MCF 10A (cell line): ENCODE results near the gene CEPT1. TPM values are rescaled to one million over a fixed set of nuclear protein-coding genes. Genes with fewer than 3 reads are reported as not detected.
A peak's percentile ranks its signal among the peaks of the same experiment; 100 is the strongest.

Source experiments
- BruUV-seq: library from RNA; stranded (reverse); fragments of 400-500 nt; replicated peaks from 2 replicates; lab custom pipeline; 2021; lab: Mats Ljungman, UMichigan
- CTCF ChIA-PET: fragments of 300-600 bp; sonication (Branson Sonifier 250); formaldehyde crosslinking; extraction: SDS; loops from one replicate; lab custom pipeline; 2021; ENCODE audit warnings: antibody characterized with exemption, inconsistent platforms; lab: Yijun Ruan, JAX
- POLR2A ChIA-PET: fragments of 300-600, 350-650 bp; sonication (Branson Sonifier 250); formaldehyde crosslinking; extraction: SDS; loops from one replicate; lab custom pipeline; 2020; ENCODE audit warnings: antibody characterized with exemption, inconsistent platforms; lab: Yijun Ruan, JAX
- DNase-seq: peaks from one replicate; pipeline ENCODE4 v3.0.0-alpha.2; 2018; ENCODE audit not compliant: unreplicated experiment
- H3K27ac Mint-ChIP-seq: one replicate; pipeline ENCODE4 v1.8.0; 2022; ENCODE audit warnings: mild to moderate bottlenecking, low read depth, mixed read lengths; ENCODE audit not compliant: unreplicated experiment
- H3K27me3 Mint-ChIP-seq: one replicate; pipeline ENCODE4 v1.8.0; 2022; ENCODE audit warnings: mixed read lengths; ENCODE audit not compliant: insufficient read depth, unreplicated experiment
- H3K36me3 Mint-ChIP-seq: one replicate; pipeline ENCODE4 v1.8.0; 2022; ENCODE audit warnings: mild to moderate bottlenecking, moderate library complexity, mixed read lengths; ENCODE audit not compliant: insufficient read depth, unreplicated experiment
- H3K4me1 Mint-ChIP-seq: one replicate; pipeline ENCODE4 v1.8.0; 2022; ENCODE audit warnings: mixed read lengths; ENCODE audit not compliant: insufficient read depth, unreplicated experiment
- H3K4me3 Mint-ChIP-seq: one replicate; pipeline ENCODE4 v1.8.0; 2022; ENCODE audit warnings: mild to moderate bottlenecking, moderate library complexity, mixed read lengths; ENCODE audit not compliant: unreplicated experiment
- H3K9me3 Mint-ChIP-seq: one replicate; pipeline ENCODE4 v1.8.0; 2022; ENCODE audit warnings: mixed read lengths; ENCODE audit not compliant: unreplicated experiment
- CTCF ChIP-seq: fragments of 200-600 bp; IDR thresholded peaks from one replicate; pipeline ENCODE4 v1.8.0; 2022; ENCODE audit warnings: antibody characterized with exemption, mild to moderate bottlenecking; ENCODE audit not compliant: unreplicated experiment
- intact Hi-C: fragments of 100-400 bp; cut with micrococcal nuclease; formaldehyde crosslinking; loops from 2 replicates; pipeline ENCODE4 v1.14.1; 2022
- total RNA-seq: library from RNA; stranded (reverse); gene quantifications from 2 replicates; pipeline ENCODE4 v1.2.3, GENCODE V29; 2022

CEPT1 gene
- total RNA-seq, 1 experiment from 2014 or later, result 45.0 TPM

GRCh38 chr1:111141245-111142220 lies 1.5 kb downstream of the CEPT1 start:
- no TSS peak for BruUV-seq
- no peak for TF ChIP-seq CTCF
- Mint-ChIP-seq H3K27me3 (no peaks in the 10 kb centered on the region), H3K4me1 (peaks cover 30% of the 10 kb centered on the region), H3K36me3 (peaks cover 25% of the 10 kb centered on the region), H3K27ac (peak overlapping the region; percentile 97), H3K9me3 (no peaks in the 10 kb centered on the region), H3K4me3 (peak overlapping the region; percentile 94)
- CTCF ChIA-PET, result interaction anchor here (0.6 to 1.8 kb wide), 5 partner anchors 104 to 1836 kb away, joined by 3 to 9 read pairs (median 4); no protein-coding TSS in a partner anchor
- DNase-seq, result peak; percentile 56
- intact Hi-C loops, result loop anchor here (2.0 kb wide), 1 partner anchor 109 kb away; no protein-coding TSS in a partner anchor
- POLR2A ChIA-PET, result interaction anchor here (0.6 to 2.9 kb wide), 17 partner anchors 9 to 597 kb away, joined by 3 to 12 read pairs (median 3); partner anchors contain the start of genes ATP5PB, INKA2, LRIF1 and WDR77

- ChIA-PET CTCF (interaction anchor here (0.7 to 1.8 kb wide), 4 partner anchors 112 to 1837 kb away, joined by 3 to 9 read pairs (median 4); no protein-coding TSS in a partner anchor), POLR2A (interaction anchor here (0.6 to 2.9 kb wide), 12 partner anchors 8 to 568 kb away, joined by 3 to 12 read pairs (median 3); partner anchors contain the start of gene LRIF1)
- Mint-ChIP-seq H3K27me3 (no peaks in the 10 kb centered on the region), H3K9me3 (no peaks in the 10 kb centered on the region), H3K27ac (peak overlapping the region; percentile 97), H3K4me3 (peak overlapping the region; percentile 94), H3K4me1 (peaks cover 34% of the 10 kb centered on the region), H3K36me3 (peaks cover 22% of the 10 kb centered on the region)
- intact Hi-C loops, result no loop called here
- BruUV-seq, result no TSS peak
- DNase-seq, result peak; percentile 22
- TF ChIP-seq CTCF, result no peak
Observed at GRCh38 chr1:111142356-111142975, 2.4 kb downstream of the CEPT1 start.

- no TSS peak for BruUV-seq
- intact Hi-C loops, result no loop called here
- H3K4me3 Mint-ChIP-seq, result no peak overlapping the region
- DNase-seq, result no peak
- no peak for TF ChIP-seq CTCF
- H3K9me3 Mint-ChIP-seq, result no peaks in the 10 kb centered on the region
- peaks cover 41% of the 10 kb centered on the region for H3K4me1 Mint-ChIP-seq
- H3K27ac Mint-ChIP-seq, result no peak overlapping the region
- ChIA-PET CTCF (interaction anchor here (0.7 kb wide), 1 partner anchor 115 kb away, joined by 3 read pairs; no protein-coding TSS in a partner anchor), POLR2A (no interaction called here)
- no peaks in the 10 kb centered on the region for H3K27me3 Mint-ChIP-seq
- peaks cover 46% of the 10 kb centered on the region for H3K36me3 Mint-ChIP-seq
Observed at GRCh38 chr1:111145542-111145941, 5.5 kb downstream of the CEPT1 start.
